HG03108 (cell line): ENCODE data around the gene TAF4.

ENCODE experiments used
- ATAC-seq: cut with Tn5 transposase; IDR thresholded peaks from one replicate; pipeline ENCODE4 v1.9.1; 2021; ENCODE audit warnings: moderate library complexity; ENCODE audit not compliant: unreplicated experiment

Gene TAF4

DNA sequence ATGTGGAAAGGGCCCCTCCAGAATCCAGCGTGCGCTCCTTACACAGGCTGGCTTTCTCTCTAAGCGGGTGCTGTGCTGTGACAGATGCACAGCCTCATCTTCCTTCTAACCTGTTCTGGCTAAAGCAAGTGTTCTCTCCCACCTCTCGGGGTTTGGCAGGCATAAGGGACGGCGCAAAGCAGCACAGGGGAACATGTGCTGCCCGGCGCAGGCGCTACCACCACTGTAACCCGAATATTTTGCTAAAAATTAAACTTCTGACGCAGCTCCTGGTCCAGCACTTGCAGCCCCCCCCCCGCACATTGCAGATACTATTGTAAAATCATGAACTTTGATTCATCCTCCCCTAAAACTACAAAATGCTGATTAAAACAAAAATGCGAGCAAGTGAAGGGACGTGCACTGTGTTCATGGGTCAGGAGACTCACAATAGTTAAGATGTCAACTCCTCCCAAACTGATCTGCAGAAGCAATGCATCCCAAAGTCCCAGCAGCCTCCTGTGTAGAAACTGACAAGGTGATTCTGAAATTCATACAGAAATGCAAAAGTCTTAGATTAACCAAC lies 43.0 kb downstream of the TAF4 start:
- no peak for ATAC-seq

DNA sequence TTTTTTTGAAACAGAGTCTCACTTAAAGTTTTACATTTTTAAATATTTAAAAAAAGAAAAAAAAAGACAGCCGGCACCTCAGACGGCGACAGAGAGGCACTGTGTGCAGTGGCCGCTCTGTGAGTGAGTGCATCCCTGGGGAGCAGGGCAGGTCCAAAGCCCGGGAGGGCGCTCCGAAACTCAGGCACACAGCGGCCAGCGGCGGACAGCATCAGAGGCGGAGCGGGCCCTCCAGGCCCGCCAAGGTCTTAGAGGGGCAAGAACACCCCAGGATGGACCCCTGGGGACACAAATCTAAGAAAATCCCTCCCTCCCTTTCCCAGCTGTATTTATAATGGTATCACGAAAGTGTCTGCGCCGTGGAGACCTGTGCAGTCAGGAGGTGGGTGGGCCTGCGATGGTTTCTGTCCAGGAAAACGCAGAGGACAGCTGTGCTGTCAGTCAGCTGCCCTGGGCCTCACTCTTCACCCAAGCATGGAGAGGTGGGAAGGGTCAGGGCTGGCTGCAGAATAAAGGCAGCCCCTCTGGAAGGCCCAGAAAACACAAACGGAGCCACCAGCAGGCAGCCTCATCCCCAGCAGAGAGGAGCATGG lies 43.8 kb downstream of the TAF4 start:
- no peak for ATAC-seq

GRCh38 chr20:62020935-62021701 lies 44.6 kb downstream of the TAF4 start:
- ATAC-seq = no peak

DNA sequence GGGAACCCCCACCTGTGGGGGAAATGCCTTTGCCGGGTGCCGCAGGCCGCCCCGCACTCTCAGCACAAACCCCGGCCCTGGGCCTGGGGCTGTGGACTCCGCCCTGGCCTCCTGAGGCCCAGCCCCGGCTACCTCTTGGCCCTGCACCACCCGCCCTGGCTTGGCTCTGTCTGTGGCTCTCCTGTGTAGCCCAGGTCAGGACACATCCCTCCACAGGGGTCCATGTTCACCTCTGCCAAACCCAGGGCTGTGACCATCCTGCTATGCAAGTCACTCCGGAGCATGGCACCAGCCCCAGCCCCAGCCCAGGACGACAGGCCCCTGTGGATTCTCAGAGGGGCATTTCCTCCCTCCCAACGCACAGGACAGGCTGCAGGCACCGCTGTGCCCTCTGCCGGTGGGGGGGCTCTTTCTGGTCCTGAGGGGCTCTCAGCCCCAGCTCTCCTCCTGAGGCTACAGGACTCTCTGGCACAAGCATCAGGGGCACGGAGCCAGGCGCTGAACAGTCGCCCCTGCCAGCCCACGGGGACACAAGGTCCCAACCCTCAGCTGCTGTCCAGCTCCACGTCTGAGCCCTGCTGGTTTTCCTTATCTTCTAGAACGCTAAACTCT lies 45.7 kb downstream of the TAF4 start:
- no peak for ATAC-seq

DNA sequence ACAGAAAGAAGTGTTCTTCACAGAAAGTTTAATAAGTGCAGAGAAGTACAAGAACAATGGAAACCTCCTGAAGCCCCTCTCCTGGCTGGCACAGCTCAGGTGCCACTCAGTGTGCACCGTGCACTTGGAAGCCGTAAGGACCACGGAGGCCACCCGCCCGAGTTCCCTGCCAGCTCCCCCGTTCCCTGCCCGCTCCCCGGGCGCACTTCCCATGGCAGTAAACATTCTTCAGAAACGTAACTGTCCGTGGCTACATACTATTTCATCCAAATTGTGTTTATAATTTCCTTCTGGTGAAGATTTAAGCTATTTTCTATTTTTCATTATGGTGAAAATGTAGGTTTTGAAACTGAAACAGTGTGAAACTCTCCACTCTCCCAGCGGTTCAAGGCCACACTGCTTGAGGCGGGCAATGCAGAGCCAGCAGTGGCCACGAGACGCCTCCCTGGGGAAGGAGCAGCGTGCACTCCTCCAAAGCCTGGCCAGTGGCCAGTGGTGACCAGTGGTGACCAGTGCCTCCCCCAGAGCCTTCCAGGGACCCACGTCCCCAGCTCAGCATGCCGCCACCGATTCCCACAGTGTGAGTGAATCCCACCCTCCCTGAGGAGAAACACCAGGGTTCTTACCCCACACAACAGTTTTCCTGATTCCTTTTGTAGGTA lies 46.4 kb downstream of the TAF4 start:
- ATAC-seq = no peak

DNA sequence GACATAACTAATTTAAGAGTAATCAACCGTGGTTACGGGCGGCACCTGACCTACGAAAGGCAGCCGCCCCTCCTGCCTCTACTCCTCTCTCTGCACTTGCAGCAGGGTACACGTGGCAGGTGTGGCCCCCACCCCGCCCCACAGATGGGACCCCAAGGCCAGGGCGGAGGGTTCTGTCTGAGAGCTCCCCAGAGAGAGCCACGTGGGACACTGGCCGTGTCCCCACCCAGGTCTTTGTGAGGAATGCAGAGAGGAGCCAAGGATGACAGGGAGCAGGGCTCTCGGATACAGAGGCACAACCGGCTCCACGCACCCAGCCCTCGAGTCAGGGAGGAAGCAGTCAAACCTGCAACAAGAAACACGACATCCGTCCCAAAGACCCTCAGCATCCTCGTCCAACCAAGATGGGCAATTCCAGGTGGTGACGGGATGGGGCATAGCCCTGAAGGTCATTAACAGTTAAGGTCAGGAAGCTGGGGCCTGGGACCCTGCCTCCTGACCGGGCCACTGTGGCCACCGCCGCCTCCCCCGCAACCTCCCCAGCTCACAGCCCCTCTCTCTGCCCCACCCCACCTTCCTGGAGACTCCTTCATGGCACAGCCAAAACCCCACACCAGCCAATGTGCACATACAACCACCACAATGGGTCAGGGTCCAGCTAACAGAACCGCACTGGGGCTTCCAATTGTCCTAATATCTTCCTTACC lies 47.1 kb downstream of the TAF4 start:
- no peak for ATAC-seq

- ATAC-seq = no peak
Observed at GRCh38 chr20:62015540-62016288, 50.0 kb downstream of the TAF4 start.

DNA sequence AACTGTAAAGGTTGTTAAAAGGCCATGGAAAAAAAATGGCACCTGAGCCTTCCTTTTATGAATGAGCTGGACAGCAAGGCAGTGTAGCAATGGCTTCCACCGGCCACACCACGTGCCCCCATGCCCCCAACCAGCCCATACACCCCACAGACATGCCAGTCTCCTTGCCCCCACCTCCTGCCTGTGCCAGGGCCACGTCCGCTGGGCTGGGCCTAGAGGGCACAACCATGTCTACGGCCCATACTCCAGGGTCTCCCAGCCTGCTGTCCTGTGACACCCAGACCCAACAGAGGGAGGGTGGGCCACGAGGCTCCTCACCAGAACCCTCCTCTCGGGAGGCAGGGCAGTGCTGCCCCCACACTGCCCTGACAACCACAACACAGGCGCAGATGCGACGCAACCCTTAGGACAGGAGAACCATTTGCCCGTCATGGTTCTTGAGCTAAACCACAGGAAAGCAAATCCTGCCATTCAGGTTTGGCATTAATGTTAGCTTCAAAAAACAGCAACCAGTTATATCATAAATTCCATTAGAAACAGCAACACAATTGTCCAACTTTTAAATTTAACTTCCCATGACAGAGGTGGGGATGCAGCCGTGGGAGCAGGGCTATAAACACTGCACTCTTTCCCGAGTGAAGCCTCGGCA lies 50.7 kb downstream of the TAF4 start:
- no peak for ATAC-seq

DNA sequence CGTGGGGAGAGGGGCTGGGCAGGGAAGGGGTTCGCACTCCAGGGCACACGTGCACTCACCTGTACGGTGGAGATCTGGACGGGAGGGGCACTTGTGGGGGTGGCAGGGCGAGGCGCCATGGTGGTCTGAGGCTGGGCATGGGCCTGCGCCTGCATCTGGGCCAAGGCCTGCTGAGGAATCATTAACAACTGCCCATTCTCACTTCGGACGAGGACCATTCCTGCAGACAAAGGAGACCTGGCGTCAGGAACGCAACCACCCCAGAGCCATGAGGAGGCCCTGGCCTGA lies 51.2 kb downstream of the TAF4 start:
- no peak for ATAC-seq

DNA sequence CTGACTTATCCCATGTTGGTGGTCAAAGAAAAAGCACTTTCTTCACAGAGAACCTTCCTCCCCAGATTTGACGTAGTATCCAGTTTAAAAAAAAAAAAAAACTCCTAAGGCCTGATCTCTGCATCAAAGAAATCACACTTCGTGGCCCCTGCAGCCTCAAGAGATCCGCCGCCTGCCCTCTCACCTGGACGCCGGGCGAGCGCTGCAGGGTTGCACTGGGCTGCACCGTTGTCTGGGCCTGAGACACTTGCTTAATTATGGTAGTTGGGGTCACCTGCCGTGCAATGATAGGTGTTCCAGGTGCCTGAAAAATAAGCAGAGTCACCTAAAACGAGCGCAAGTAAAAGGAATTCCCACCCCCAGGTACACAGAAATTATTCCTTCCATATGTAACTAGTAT lies 53.0 kb downstream of the TAF4 start:
- no peak for ATAC-seq

- no peak for ATAC-seq
Observed at GRCh38 chr20:62011938-62012534, 53.6 kb downstream of the TAF4 start.

DNA sequence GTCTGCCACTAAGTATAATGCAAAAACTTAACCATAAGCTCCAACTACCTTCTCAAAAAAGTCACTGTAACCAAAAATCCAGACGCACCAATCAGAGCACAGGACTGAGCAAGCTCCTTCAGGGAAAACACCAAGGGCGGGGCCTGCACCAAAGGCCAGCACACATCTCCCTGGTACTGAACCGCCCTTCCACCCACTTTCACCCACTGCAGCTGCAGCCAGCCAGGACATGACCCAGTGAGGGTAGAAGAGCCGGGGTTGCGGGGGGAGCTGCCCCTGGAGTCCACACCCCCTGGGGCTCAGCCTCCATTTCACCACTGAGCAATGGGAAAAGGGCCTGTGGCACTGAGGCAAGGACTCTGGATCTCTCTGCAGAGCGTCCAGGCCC lies 54.3 kb downstream of the TAF4 start:
- ATAC-seq = no peak

GRCh38 chr20:62010551-62011402 lies 54.9 kb downstream of the TAF4 start:
- ATAC-seq = no peak

DNA sequence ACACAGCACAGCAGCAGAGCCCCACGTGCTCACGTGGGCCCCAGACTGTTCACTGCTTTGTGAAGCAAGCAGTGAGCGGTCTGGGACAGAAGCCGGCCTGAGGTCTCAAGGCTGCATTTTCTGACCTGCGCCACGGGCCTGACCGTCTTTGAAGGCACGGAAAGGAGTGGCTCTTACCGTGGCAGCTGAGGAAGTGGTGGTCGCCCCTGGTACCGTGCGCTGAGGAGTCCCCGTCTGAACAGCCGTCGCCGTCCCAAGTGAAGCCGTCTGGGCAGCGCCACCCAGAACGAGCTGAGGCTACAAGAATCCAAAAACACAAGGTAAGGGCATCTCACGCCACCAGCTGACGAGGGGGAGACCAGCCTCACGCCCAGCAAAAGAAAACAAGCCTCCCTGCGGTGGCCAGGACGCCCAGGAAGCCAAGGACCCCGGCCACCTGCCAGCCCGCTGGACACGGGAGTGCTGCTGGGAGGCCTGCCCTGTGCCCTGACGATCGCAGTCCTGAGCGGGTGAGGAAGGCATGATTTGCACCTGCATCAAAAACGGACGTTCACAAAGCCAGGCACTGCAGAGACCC lies 55.7 kb downstream of the TAF4 start:
- ATAC-seq = no peak

- ATAC-seq = no peak
Observed at GRCh38 chr20:62009322-62009721, 56.4 kb downstream of the TAF4 start.

GRCh38 chr20:62008643-62009183 lies 57.0 kb downstream of the TAF4 start:
- no peak for ATAC-seq

DNA sequence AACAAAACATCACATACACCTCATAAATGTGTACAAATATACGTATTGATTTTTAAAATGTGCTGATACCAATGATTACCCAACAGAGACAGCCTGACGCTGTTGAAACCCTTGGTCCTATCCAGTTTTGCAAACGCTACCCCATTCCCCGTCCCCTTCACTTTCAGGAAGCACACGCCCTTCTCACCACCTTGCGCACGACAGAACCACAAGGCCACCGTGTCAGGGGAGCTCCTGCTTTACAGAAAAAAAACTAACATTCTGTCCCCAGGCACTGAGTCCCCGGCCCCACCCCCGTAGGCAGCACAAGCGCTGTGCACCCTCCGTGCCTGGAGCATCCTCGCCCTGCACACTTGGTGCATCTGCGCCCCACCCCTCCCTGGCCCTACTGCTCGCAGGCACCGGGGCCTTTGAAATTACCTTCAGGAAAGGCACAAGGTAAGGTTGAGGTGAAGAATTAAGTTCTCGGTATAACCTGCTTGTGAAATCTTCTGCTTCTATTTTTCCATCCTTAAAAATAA lies 58.5 kb downstream of the TAF4 start:
- ATAC-seq = no peak

DNA sequence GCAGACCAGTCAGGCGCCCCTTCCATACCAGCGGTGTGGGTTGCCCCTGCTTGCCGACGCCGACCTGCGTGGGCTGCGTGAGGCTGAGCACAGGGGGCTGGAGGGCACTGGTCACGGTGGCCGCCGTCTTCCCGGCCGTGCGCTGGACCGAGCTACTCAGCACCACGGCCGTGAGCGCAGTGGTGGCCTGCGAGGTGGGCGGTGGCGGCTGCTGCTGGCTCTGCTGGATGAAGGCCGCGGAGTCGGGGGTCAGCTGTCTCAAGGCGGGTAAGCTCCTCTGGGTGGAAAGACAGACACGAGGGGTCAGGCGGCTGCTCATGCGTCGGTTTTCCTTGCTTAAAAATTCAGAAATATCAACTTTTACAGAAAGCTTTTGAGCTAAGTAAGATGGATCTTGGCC lies 59.2 kb downstream of the TAF4 start:
- no peak for ATAC-seq
